Peyer's patch (tissue), 4 donors: Measurements from ENCODE around the gene SLC36A3. TPM values are rescaled to one million over a fixed set of nuclear protein-coding genes. Genes with fewer than 3 reads are reported as not detected.

Experiments
- DNase-seq, 3 donors: peaks; one replicate each; pipeline ENCODE4 v3.0.0-alpha.2; 2017 to 2019
- H3K27ac ChIP-seq, 4 donors: fragments of 200-600 bp; sonication (generic); one replicate each; pipeline ENCODE4 v1.5.1; 2016 to 2019
- H3K27me3 ChIP-seq, 2 donors: fragments of 200-600 bp; sonication (generic); one replicate each; pipeline ENCODE4 v1.5.1; 2019
- H3K36me3 ChIP-seq, 3 donors: fragments of 200-600 bp; sonication (generic); one replicate each; pipeline ENCODE4 v1.5.1; 2016 to 2019
- H3K4me1 ChIP-seq, 4 donors: fragments of 200-600 bp; sonication (generic); one replicate each; pipeline ENCODE4 v1.5.1; 2016 to 2019
- H3K4me3 ChIP-seq, 4 donors: fragments of 200-600 bp; sonication (generic); 1 replicate in 3 of 4; 2 replicates in 1 of 4; pipeline ENCODE4 v1.5.1; 2016 to 2019; ENCODE audit warnings: mild to moderate bottlenecking in 1 of 4
- H3K9me3 ChIP-seq, 4 donors: fragments of 200-600 bp; sonication (generic); one replicate each; pipeline ENCODE4 v1.5.1; 2016 to 2019; ENCODE audit warnings: mild to moderate bottlenecking in 1 of 4
- POLR2A ChIP-seq, 2 donors: fragments of 450-650 bp; IDR thresholded peaks; one replicate each; pipeline ENCODE4 v1.5.1; 2017; ENCODE audit warnings: antibody characterized with exemption in 2 of 2, mild to moderate bottlenecking in 2 of 2, moderate library complexity in 2 of 2
- total RNA-seq, 4 donors: library from RNA; depleted of rRNA; stranded (reverse); fragments of >200 nt; gene quantifications; one replicate each; pipeline ENCODE4 v1.1.0, GENCODE V29; 2016
- TF ChIP-seq, protein P1 (sequence below), 6 experiments: fragments of 450-650 bp in 4 of 6; fragments of 200-600 bp in 2 of 6; sonication (generic) in 1 of 6; IDR thresholded peaks; one replicate each; pipeline ENCODE4 v1.5.1; 2017 to 2019; ENCODE audit warnings: antibody characterized with exemption in 6 of 6, mild to moderate bottlenecking in 3 of 6, moderate library complexity in 1 of 6

SLC36A3 gene
- total RNA-seq, 4 donors from 2014 or later: not detected

DNA sequence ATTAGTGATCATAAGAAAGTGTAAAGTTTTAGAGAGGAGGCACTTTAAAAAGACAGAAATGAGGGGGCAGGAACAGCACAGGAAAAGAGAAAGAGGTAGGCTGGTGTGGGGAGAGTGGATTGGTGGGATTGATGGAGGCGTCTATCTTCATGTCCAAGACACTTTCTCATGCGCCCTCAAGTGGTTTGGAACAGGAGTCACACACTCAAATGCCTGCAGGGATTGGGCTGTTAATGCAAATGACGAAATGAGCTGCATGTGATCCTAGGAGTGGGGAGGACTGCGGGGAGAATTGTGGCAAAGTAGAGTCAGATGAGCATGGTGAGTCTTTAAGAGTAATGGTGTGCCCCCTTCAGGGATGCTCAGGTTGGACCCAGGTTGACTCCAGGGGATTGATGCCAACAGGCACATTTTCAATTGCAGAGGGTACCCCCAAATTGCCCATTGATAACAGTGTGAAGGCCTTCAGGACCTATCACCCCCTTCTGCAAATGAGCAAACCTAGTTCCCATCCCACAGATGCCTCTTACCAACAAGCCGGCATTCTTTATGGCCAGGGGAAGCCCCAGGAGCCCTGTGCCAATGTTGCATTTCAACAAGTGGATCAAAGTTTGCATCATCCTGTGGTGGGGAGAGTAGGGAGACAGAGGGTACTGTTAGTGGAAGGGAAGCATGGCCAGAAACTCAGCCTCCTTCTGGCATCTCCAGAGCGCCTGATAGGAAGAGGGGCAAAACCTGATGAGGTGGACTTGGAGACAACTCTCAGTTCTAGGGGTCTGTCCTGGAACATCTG, 5.3 kb downstream of the SLC36A3 start:
- H3K9me3 ChIP-seq: no peaks in the 10 kb centered on the region
- peak in 1 of 3 donors; percentile 31 for DNase-seq
- TF ChIP-seq POLR2A (IDR thresholded peaks at IDR 0.05): no peak
- TF ChIP-seq, protein P1, sequence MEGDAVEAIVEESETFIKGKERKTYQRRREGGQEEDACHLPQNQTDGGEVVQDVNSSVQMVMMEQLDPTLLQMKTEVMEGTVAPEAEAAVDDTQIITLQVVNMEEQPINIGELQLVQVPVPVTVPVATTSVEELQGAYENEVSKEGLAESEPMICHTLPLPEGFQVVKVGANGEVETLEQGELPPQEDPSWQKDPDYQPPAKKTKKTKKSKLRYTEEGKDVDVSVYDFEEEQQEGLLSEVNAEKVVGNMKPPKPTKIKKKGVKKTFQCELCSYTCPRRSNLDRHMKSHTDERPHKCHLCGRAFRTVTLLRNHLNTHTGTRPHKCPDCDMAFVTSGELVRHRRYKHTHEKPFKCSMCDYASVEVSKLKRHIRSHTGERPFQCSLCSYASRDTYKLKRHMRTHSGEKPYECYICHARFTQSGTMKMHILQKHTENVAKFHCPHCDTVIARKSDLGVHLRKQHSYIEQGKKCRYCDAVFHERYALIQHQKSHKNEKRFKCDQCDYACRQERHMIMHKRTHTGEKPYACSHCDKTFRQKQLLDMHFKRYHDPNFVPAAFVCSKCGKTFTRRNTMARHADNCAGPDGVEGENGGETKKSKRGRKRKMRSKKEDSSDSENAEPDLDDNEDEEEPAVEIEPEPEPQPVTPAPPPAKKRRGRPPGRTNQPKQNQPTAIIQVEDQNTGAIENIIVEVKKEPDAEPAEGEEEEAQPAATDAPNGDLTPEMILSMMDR (IDR thresholded peaks at IDR 0.05): peak in 5 of 6 experiments; percentile 30 to 54 (median 37)
- H3K4me3 ChIP-seq: no peak overlapping the region
- H3K27me3 ChIP-seq: no peaks in the 10 kb centered on the region
- no peak overlapping the region for H3K27ac ChIP-seq
- H3K36me3 ChIP-seq: no peaks in the 10 kb centered on the region
- H3K4me1 ChIP-seq: no peaks in the 10 kb centered on the region

GRCh38 chr5:151296974-151297373, 6.6 kb downstream of the SLC36A3 start:
- TF ChIP-seq, protein P1 (IDR thresholded peaks at IDR 0.05): no peak
- no peak for TF ChIP-seq POLR2A (IDR thresholded peaks at IDR 0.05)
- DNase-seq: no peak
- Histone ChIP-seq H3K27me3 (no peaks in the 10 kb centered on the region), H3K27ac (no peak overlapping the region), H3K4me3 (no peak overlapping the region), H3K4me1 (no peaks in the 10 kb centered on the region), H3K36me3 (no peaks in the 10 kb centered on the region), H3K9me3 (no peaks in the 10 kb centered on the region)

GRCh38 chr5:151296478-151296830, 7.1 kb downstream of the SLC36A3 start:
- no peaks in the 10 kb centered on the region for H3K4me1 ChIP-seq
- TF ChIP-seq, protein P1 (IDR thresholded peaks at IDR 0.05): no peak
- TF ChIP-seq POLR2A (IDR thresholded peaks at IDR 0.05): no peak
- no peaks in the 10 kb centered on the region for H3K9me3 ChIP-seq
- no peaks in the 10 kb centered on the region for H3K27me3 ChIP-seq
- no peaks in the 10 kb centered on the region for H3K36me3 ChIP-seq
- no peak overlapping the region for H3K27ac ChIP-seq
- DNase-seq: no peak
- H3K4me3 ChIP-seq: no peak overlapping the region

GRCh38 chr5:151295791-151296477, 7.6 kb downstream of the SLC36A3 start:
- H3K4me3 ChIP-seq: no peak overlapping the region
- no peaks in the 10 kb centered on the region for H3K4me1 ChIP-seq
- DNase-seq: no peak
- H3K27ac ChIP-seq: no peak overlapping the region
- no peaks in the 10 kb centered on the region for H3K27me3 ChIP-seq
- H3K9me3 ChIP-seq: no peaks in the 10 kb centered on the region
- no peaks in the 10 kb centered on the region for H3K36me3 ChIP-seq
- no peak for TF ChIP-seq POLR2A (IDR thresholded peaks at IDR 0.05)
- TF ChIP-seq, protein P1 (IDR thresholded peaks at IDR 0.05): no peak

- DNase-seq: no peak
- no peaks in the 10 kb centered on the region for H3K9me3 ChIP-seq
- H3K4me1 ChIP-seq: no peaks in the 10 kb centered on the region
- H3K27ac ChIP-seq: no peak overlapping the region
- no peaks in the 10 kb centered on the region for H3K36me3 ChIP-seq
- no peaks in the 10 kb centered on the region for H3K27me3 ChIP-seq
- TF ChIP-seq, protein P1 (IDR thresholded peaks at IDR 0.05): no peak
- TF ChIP-seq POLR2A (IDR thresholded peaks at IDR 0.05): no peak
- no peak overlapping the region for H3K4me3 ChIP-seq
These were observed 8.4 kb downstream of the SLC36A3 start for GRCh38 chr5:151295138-151295537.
